Stimulated activated CD8-positive, alpha-beta memory T cell treated with anti-CD3 and anti-CD28 coated beads, Interleukin-15, amount 100 ng/mL, for 24 hours (primary cell): ENCODE measurements around the gene SERPINE2.

Experiments
- DNase-seq: peaks from one replicate; pipeline ENCODE4 v3.0.0-alpha.2; 2020; ENCODE audit warnings: low read depth

The SERPINE2 gene

DNA sequence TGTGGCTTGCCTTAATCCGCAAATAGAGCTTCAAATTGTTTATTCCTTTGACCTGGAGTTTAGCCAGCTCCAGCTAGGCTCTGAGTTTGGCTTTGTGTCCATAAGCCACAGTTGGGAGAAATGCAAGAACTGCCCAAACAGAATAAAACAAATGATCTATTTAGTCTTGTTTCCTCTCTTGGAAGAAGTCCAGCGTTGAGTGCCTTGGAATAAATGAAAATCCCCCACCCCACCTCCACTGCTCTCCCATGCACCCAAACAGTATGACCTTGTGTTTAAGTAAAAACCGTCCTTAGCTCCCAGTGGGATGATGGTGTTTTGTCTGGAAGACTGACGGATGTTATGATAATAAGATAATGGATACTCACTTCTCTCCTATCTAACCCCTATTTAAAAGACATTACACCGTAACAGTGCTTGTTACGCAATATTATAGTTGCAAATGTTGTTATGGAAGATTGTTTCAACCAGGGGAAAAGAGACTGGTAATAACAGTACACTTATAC, 3.2 kb upstream of the SERPINE2 start:
- no peak for DNase-seq

DNA sequence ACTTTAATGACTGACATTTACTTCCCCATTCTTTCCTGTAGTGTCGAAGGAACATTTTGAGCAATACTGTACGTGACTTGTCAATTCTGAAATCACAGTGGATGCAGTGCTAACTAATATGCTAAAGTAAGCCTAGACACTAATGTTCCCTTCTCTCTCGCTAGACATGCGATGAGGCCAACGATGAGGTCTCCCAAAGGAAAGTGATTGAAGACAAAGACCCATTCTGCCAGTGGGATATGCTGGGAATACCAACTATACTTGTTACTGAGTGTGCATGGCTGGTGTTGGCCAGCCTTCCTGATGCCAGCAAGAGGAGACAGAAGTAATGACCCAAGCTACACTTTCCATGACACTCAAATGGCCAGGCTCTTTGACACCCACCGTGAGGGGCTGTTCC, 2.5 kb upstream of the SERPINE2 start:
- no peak for DNase-seq

DNA sequence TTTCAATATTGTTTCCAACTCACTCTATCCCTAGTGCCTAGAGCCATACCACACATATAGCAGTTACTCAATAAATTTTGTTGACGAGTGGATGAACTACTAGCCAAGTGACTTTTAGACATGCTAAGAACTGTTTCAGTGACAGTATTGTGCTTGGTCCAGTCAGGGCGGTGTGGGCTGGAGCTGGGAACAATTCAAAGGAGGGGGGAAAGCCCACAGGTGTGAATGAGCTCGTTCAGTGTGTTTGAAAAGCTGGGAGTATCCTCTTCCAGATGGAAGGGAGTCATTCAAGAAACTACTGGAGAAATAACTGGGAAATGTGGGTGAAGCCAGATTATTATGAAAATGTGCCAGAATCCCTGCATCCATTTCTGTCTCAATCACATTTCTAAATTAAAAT, 1.7 kb upstream of the SERPINE2 start:
- no peak for DNase-seq

DNA sequence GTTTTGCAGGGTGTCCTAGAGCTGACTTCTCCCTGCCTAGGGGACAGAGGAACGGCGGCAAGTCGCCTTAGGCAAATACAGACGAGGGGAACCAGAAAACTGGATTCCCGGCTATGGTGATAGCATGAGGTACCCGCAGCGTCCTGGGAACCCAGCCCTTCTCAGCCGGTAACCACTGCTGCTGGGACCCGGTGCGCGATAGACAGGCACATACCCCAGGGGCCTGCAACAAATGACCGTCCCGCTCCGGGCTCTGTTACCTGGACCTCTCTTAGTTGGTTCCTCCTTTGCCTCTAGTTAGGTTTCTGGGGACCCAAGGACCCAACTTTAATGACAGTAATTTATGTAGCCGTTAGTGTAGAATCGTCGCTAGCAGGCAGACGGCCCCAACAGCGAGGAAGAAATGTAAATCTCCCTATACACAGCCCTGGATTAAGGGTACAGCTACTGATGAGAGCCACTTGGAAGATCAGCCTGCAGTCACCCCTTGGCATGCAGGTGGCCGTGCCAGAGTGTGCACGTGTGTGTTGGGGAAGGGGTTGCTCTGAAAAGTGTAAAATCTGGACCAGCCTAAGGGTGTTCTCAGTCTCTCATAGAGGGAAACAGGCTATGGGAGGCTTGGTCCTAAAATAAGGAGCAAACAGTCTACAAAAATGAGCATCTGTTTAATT, 819 bp upstream of the SERPINE2 start:
- no peak for DNase-seq

DNA sequence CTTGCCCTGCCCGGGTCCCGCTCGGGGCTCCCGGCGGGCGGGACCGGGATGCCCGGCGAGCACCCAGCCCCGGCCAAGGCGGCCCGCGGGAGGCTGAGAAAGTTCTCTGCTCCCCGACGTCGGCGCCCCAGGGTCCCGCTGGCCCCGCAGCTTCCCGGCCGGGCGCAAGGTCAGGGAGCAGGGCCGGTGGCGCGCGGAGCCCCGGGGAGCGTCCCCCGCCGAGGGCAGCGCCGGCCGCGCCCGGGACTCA, 331 bp downstream of the SERPINE2 start:
- no peak for DNase-seq

DNA sequence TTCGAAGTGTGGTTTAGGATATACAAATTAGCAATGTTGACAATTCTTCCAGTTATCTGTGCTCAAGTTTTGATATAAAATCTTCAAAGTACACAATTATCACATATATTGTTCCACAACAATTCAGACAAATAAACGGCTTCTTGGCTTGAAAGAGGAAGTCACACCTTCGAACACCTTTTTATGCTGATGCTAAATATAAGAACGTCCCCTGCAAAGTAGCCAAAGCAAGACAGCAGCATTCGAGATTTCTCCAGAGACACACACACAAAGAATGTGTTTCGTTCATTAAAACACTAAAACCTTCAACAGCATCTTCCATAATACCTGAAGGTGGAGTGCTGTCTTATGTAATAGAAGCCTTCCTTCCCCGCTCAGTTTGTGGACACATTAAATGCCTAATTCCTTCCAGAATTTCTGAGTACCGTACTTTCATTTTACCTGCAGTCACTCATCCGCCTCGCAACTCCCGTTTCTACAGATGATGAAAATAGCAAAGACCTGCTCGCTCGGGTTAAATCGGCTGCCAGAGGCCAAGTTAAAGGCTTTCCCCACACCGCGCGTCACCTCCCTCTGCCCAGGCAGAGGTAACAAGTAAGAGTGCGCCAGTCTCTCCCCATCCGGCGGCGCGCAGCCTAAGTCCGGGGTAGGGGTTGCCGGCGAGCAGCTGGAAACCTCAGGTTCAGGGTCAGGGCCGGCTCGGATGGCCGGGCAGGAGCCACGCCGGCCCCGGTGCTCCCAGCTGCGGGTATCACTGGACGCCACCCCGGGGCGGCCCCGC, 847 bp downstream of the SERPINE2 start:
- DNase-seq: no peak

DNA sequence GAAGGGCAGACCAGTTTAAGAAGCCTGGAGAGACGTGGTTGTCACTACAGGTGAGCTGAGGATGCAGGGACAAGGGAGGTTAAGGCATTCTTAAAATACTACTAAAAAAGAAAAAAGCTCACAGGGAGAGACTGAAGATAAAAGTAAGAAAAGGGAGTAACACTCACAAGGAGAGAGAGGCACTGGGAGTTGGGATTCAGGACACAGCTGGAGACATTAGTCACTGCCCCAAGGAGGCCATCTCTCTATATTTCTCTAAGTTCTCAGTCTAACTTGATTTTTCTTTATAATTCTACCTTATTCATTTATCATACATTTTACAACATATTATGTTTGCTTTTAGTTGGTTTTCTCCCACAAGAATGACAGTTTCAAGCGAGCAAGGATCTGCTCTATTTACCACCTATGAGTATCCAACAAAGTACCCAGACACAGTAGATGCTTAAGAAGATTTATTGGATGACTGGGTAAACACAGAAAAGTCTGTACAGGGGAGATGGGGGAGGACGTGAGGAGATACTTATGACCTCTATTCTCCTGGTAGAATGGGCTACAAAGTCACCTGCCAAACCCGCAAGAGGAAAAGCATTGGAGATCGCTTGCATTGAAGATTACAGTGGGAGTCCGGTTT, 2.2 kb downstream of the SERPINE2 start:
- DNase-seq: no peak

DNA sequence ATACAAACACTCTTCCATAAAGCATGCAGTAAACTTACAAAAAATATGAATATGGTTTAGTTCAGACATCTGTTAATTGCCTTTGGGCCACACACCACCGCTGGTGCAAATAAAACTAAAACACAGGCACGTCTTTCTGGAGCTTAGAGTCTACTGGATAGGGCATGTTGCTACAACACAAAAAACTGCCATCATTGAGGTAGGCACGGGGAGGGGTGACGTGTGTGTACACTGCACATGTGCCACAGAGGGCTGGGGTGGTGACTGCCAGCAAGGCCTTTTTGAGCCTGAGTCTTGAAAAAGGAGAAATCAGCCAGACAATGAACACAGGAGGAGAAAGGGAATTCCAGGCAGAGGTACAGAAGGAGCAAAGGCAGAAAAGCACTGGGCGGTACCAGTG, 5.1 kb downstream of the SERPINE2 start:
- DNase-seq: no peak

DNA sequence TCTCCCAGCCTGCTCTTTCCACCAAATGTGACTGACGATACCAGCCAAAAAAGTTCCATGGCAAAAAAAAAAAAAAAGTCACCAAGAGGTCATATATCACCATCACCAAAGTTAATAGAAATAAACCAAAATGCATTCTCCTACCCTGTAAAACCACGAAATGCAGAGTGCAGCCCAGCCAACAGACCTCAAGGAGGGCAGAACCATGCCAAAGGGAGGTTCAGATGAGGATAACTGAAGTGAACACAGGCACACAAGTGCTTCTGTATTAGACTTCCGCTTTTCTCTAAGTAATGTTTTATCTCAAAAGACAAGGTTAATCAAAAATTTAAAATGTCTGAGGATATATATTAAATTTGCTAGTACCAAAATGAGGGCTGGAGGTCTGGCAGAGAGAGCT, 5.5 kb downstream of the SERPINE2 start:
- DNase-seq: no peak

DNA sequence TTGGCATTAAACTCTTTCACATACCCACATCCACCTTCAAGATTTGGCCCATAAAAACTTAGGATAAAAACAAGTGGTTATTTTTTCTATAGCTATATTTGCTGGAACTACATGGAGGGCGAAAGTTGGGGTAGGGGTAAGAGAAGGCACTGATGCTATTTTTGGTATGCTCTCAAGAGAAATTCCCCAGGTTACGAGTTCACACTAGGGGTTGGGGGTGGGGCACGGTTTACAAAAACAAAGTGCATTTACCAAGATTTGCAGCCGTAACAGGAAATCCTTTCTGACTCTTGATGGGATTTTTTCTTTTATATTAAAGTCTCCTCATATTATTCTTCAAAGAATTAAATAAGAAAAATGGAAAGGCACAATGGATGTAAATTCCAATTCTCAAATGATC, 6.8 kb downstream of the SERPINE2 start:
- DNase-seq: no peak

DNA sequence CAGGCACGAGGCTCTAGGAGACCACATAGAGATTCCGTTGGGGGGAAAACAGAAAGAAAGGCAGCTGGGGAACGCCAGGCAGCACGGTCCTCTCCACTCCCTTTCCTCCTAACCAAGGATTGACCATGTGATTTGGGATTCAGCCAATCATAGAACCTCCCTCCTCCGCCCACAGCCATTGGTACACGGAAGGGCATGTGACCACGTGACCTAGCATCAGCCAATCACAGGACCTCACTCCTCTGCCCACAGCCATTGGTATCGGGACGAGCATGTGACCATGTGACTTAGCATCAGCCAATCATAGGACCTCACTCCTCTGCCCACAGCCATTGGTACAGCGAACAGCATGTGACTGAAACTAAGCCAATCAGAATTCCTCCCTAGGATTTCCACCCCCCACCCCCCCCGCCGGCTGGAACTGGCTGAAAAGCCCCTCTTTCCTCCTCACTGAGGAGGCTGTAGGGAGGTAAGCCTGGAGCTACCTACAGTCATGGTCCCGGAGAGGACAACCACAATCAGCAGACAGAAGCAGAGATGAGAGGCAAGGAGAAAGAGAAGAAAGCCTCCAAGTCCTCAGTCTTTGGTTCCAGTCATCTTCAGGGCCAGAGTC, 7.6 kb downstream of the SERPINE2 start:
- no peak for DNase-seq

DNA sequence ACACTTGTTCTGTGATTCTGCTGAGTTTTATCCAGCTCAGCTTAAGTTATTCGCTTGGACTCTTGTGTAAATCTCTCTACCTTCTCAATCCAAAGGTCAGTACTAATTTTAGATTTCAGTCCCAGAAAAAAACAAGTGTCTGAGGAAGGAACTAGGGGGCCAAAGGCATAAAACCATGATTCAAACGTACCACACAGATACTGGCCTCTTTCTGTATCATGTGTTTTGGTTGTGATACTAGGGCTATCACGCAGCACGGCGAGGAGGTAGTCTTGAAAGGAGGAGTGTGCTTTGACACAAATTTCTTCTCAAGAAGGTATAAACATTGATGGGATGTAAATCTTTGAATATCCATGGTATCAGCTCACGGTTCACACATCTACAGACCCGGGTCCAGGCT, 8.3 kb downstream of the SERPINE2 start:
- no peak for DNase-seq

DNA sequence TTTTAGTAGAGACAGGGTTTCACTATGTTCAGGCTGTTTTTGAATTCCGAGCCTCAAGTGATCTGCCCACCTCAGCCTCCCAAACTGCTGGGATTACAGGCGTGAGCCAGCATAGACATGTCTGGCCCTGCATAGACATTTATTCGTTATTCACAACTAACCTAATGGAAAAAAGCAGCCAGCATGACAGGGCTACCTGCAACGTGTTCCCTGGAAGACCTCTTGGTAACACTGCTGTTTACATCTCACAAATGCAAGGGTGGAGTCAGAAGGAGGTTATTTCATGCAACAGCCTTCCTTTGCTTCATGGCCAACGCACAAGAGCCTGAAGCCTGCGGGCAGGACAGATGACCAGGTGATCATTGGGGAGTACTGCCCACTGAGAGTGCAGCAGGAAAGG, 9.2 kb downstream of the SERPINE2 start:
- DNase-seq: no peak

DNA sequence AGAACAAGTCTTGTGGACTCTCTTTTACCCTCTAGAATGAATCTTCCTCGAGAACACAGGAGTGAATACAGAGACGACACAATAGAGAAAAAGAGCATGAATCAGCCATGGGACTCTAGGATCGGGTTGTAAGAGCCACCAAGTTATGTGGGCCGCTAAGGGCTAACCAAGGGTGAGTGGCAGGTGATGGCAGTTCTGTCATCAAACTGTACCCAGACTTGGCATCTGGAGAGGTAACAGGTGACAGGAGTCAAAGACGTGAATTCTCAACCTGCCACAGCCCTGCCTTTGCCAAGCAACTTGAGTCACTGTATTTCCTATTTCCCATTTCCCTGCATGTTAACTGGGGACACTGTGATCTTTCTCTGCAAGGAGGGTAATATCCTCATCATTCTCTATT, 11.2 kb downstream of the SERPINE2 start:
- no peak for DNase-seq

DNA sequence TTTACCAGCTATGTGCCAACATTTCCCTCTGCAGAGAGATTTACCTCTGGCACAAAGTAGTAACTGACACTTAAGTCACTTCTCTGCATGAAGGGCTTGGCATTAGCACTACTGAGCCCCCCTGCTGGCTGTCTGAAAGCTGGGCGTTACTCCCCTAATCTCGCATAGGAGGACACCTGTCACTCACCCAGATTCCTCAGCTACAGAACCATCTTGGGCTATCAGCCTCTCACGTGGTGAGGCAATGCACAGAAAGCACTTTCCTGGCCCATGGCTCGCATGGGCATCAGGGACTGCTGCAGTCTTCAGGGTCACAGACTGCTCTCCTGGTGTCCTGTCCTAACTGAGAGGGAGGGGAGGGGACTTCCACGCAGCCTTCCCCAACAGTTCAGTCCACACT, 12.0 kb downstream of the SERPINE2 start:
- DNase-seq: no peak

DNA sequence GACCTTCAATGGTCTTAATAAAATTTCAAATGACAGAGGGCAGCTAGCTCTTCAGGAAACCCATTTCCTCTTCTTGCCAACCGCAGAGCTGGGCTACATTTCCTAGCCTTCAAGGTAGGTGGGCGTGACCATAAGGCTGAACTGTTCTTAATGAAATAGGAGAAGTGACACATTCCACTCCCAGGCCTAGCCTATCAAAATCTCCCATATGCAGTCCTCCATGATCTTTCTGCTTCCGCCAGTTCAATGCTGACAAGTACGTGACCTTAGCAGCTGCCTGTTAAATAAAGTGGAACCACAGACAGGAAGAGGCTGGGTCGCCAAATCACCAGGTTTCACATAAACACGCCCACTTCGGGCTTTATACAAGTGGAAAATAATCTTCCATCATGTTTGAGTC, 13.2 kb downstream of the SERPINE2 start:
- DNase-seq: no peak

DNA sequence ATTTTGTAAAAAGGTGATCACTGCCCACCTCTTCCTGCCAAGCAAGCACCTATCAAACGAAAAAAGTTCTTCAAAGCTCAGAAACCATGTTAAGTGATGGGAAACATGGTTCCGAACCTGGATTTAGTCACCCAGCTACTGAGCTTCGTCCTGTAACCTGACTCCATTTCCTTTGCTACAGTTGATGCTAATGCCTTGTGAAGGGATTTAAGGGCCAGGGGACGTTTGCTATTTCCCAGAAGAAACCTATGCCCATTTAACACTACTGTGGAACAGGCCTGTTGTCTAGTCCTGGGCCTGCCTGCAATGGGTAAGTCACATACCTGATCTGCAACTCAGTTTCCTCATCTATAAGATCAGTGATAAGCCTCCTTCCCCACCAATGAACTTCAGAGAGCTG, 14.8 kb downstream of the SERPINE2 start:
- no peak for DNase-seq

DNA sequence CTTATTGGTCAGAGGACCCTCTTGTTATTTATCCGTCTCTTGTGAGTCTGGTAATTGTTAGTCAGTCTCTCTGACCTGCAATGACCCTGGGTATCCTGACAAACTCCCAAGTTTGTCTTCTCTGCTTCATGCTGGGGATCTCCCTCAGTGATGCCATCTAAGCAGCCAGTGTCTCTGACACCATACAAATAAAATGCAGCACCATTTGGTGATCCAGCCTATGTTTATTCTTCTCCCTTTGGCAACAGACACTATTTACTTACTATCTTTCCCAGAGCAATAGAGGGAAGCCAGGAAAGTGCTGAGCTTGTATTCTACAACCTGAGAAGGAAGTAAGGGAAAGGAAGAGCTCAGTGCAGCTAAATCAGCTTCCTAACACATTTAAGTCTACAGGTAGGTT, 15.9 kb downstream of the SERPINE2 start:
- no peak for DNase-seq

DNA sequence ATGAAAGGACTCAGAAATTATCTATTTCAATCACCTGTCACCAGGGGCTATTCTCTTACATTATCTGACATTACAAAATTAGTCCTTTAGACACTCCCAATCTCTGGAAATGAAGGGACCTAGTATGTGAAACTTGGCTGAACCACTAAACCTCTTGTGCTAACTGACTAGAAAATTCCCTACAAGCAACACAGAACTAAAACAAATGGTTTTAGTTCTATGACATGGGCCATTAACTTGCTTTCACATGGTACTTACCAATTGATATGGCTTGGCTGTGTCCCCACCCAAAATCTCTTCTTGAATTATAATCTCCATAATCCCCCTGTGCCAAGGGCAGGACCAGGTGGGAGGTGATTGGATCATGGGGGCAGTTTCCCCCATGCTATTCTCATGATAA, 16.6 kb downstream of the SERPINE2 start:
- DNase-seq: no peak

DNA sequence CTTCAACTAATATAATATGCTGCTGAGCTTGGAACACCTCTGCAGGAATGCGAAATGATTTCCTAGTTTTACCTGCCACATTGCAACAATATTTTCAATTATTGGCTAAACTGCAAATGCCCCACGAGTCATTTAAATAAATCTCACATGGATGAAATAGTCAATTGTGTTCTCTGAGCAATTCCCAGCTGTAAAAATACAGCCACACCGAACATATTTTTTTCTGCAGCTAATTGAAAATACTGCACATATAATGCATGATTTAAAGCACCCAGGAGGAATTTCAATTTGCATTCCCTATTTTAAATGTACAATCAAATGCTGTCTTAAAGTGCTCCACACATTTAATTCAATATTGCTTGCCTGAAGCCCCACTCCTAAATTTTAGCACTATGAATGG, 18.6 kb downstream of the SERPINE2 start:
- no peak for DNase-seq

DNA sequence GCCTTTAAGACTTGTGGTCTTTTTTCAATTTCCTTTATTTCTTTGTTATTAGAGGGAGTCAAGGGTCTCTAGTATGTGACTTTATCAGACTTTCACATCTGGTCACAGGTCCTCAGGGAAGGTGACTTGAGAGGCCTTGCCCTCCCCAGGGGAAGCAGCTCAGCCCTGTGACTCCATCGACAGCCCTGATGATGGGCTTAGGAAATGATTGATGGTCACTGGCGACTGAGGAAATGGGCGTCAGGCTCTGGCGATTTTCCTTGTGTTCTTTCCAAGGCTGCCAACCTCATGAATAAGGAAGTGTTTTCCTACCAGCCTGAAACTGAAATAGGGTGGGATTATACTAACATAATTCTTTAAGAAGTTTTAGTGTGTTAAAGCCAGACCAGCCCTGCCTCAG, 21.1 kb downstream of the SERPINE2 start:
- DNase-seq: no peak

DNA sequence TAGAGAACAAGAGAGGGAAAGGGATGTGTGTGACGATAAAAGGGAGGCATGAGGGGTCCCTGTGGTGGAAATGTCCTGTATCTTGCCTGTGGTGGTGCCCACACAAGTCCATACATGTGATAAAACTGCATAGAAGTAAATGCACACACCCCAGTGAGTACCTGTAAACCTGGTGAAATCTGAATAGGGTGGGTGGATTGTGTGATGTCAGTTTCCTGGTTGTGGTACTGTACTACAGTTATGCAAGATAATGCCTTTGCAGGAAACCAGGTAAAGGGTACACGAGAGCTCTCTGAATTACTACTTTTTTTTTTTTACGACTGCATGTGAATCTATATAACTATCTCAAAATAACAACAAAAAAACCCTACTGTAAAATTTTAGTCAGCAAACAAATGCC, 22.1 kb downstream of the SERPINE2 start:
- DNase-seq: no peak

DNA sequence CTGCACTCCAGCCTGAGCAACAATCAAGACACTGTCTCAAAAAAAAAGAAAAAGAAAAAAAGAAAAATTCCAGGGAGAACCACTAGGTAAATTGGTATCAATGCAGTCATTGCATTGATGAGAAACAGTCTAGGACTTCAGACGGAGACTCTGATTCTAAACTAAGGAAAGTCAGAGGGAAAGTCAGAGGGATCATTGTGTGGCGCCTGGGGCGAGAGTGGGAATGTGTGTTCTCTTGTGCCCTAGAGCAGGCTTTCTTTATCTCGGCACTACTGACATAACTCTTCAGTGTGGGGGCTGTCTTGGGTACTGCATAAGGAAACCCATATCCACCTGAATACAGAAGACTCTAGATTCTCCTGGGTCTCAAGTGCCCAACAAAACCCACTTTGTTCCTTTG, 24.8 kb downstream of the SERPINE2 start:
- DNase-seq: no peak
